Smooth muscle cell (in vitro differentiated cells): ENCODE results near the gene MYL7. TPM values are rescaled to one million over a fixed set of nuclear protein-coding genes. Genes with fewer than 3 reads are reported as not detected.

Source experiments
- DNase-seq: peaks from one replicate; lab custom pipeline; 2025; ENCODE audit not compliant: unreplicated experiment; lab: John Stamatoyannopoulos, UW
- H2AFZ ChIP-seq: fragments of 200-600 bp; sonication (generic); 2 replicates; pipeline ENCODE4 v1.6.0; 2016; ENCODE audit warnings: antibody characterized with exemption, low read depth, mild to moderate bottlenecking
- H3F3A ChIP-seq: fragments of 200-600 bp; sonication (generic); 2 replicates; pipeline ENCODE4 v1.6.0; 2017; ENCODE audit warnings: antibody characterized with exemption, low read depth
- H3K27ac ChIP-seq: fragments of 200-600 bp; sonication (generic); 2 replicates; pipeline ENCODE4 v1.5.1; 2016; ENCODE audit warnings: low read depth, mild to moderate bottlenecking
- H3K27me3 ChIP-seq: fragments of 200-600 bp; sonication (generic); 2 replicates; pipeline ENCODE4 v1.6.1; 2016; ENCODE audit warnings: low read depth, mild to moderate bottlenecking
- H3K36me3 ChIP-seq: fragments of 200-600 bp; sonication (generic); 2 replicates; pipeline ENCODE4 v1.5.1; 2016; ENCODE audit warnings: low read depth
- H3K4me1 ChIP-seq: fragments of 200-600 bp; sonication (generic); 2 replicates; pipeline ENCODE4 v1.5.1; 2016; ENCODE audit warnings: low read depth
- H3K4me2 ChIP-seq: fragments of 200-600 bp; sonication (generic); 2 replicates; pipeline ENCODE4 v1.6.0; 2016; ENCODE audit warnings: mild to moderate bottlenecking
- H3K4me3 ChIP-seq: fragments of 200-600 bp; sonication (generic); 2 replicates; pipeline ENCODE4 v1.5.1; 2016; ENCODE audit warnings: mild to moderate bottlenecking
- H3K79me2 ChIP-seq: fragments of 200-600 bp; sonication (generic); 2 replicates; pipeline ENCODE4 v1.6.0; 2016; ENCODE audit warnings: low read depth, mild to moderate bottlenecking
- H3K9ac ChIP-seq: fragments of 200-600 bp; sonication (generic); 2 replicates; pipeline ENCODE4 v1.6.0; 2016; ENCODE audit warnings: low read depth
- H3K9me3 ChIP-seq: fragments of 200-600 bp; sonication (generic); replicated peaks from 2 replicates; pipeline ENCODE4 v1.5.1; 2016; ENCODE audit warnings: low read depth
- H4K20me1 ChIP-seq: fragments of 200-600 bp; sonication (generic); 2 replicates; pipeline ENCODE4 v1.6.0; 2016; ENCODE audit warnings: low read depth
- WGBS: methylation state at CpG from one replicate; pipeline ENCODE4 v1.1.7; 2016; ENCODE audit warnings: low lambda C conversion rate; 5-methylcytosine and 5-hydroxymethylcytosine counted together
- polyA plus RNA-seq: library from polyadenylated mRNA; unstranded; fragments of >200 nt; fragmentation: Nextera tagmentation; extraction: Ambion mirVana; gene quantifications from 2 replicates; pipeline ENCODE4 v1.2.1, GENCODE V29; 2016
- total RNA-seq: library from RNA; depleted of rRNA; stranded (reverse); fragments of >200 nt; gene quantifications from 2 replicates; pipeline ENCODE4 v1.2.3, GENCODE V29; 2014
- TF ChIP-seq, protein P1 (sequence below): fragments of 200-600 bp; sonication (generic); IDR thresholded peaks from 2 replicates; pipeline ENCODE4 v1.5.1; 2017; ENCODE audit warnings: borderline replicate concordance, mild to moderate bottlenecking, antibody characterized with exemption; ENCODE audit not compliant: insufficient read depth, poor library complexity, severe bottlenecking

MYL7 gene
- total and polyA plus RNA-seq, 2 experiments from 2014 or later = 35.8 to 95.1 TPM

DNA sequence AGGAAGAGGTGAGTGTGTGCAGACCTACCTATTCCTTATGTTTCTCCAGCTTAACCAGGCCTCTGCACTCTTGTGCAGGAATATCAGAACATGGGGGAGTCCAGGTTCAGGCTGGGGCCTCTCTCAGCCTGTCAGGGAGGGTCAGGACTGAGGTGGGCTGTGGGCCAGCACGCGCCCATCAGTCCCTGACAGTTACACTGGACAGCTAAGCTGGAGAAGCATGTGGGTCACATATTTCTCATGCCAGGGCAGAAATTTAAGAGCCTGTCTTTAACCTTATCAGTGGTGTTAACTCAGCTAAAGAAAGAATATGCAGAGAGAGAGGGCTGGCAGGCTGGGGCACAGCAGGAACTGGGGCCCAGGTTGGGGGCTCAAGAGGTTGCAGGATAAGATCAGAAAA, 9.1 kb downstream of the MYL7 start:
- H3K27ac ChIP-seq = no peak overlapping the region
- H3K9ac ChIP-seq = no peak overlapping the region
- TF ChIP-seq, protein P1, sequence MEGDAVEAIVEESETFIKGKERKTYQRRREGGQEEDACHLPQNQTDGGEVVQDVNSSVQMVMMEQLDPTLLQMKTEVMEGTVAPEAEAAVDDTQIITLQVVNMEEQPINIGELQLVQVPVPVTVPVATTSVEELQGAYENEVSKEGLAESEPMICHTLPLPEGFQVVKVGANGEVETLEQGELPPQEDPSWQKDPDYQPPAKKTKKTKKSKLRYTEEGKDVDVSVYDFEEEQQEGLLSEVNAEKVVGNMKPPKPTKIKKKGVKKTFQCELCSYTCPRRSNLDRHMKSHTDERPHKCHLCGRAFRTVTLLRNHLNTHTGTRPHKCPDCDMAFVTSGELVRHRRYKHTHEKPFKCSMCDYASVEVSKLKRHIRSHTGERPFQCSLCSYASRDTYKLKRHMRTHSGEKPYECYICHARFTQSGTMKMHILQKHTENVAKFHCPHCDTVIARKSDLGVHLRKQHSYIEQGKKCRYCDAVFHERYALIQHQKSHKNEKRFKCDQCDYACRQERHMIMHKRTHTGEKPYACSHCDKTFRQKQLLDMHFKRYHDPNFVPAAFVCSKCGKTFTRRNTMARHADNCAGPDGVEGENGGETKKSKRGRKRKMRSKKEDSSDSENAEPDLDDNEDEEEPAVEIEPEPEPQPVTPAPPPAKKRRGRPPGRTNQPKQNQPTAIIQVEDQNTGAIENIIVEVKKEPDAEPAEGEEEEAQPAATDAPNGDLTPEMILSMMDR = no peak
- H2AFZ ChIP-seq = no peak overlapping the region
- no peaks in the 10 kb centered on the region for H3F3A ChIP-seq
- H3K4me3 ChIP-seq = no peak overlapping the region
- WGBS = 16% methylated on average over 2 of the region's 2 CpGs
- no peaks in the 10 kb centered on the region for H4K20me1 ChIP-seq
- no peak for DNase-seq
- H3K36me3 ChIP-seq = no peaks in the 10 kb centered on the region
- H3K4me1 ChIP-seq = no peaks in the 10 kb centered on the region
- H3K27me3 ChIP-seq = no peaks in the 10 kb centered on the region
- peak overlapping the region; percentile 45 for H3K4me2 ChIP-seq
- no peaks in the 10 kb centered on the region for H3K79me2 ChIP-seq
- H3K9me3 ChIP-seq = peaks cover 8% of the 10 kb centered on the region

DNA sequence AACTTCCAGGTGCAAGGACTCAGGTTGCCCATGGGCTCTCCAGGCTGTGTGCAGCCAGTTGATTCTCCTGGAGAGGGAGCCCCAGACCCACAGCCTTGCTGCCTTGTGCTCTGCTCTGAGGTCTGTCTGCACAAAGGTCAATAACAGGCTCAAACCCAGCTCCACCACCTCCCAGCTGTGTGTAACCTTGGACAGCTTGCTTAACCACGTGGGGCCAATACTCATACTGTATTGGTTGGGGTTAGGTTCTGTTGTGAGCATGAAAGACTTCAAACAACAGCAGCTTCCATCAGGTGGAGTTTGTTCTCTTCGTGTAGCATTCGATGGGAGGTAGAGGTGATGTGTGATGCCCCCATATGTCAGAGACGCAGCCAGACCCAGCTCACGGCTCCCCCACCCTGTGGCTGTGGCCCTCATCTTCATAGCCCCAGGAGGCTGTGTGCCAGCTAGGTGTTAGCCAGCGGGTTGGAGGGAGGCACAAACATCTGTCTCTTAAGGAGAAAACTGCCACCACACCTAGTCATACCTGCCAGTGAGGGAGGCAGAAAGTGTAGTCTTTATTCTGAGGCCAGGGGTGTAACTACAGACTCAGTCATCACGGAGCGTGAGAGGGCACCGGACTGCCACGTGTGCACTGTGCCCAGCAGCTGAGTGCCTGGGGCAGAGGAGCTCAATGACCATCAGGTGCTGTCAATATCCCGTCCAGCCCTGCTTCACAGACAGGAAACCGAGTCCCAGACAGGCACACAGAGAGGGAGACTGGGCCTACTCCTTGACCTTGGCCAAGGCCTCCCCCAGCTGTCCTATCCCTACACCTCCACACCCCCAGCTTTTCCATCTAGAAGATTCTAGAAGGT, 9.7 kb downstream of the MYL7 start:
- Histone ChIP-seq H3K79me2 (no peaks in the 10 kb centered on the region), H3K9ac (no peak overlapping the region), H3K9me3 (peaks cover 8% of the 10 kb centered on the region), H3K27me3 (no peaks in the 10 kb centered on the region), H2AFZ (no peak overlapping the region), H4K20me1 (no peaks in the 10 kb centered on the region), H3K27ac (no peak overlapping the region), H3F3A (no peaks in the 10 kb centered on the region), H3K4me1 (no peaks in the 10 kb centered on the region), H3K36me3 (no peaks in the 10 kb centered on the region), H3K4me2 (peak overlapping the region; percentile 45), H3K4me3 (no peak overlapping the region)
- WGBS = 90% methylated on average over 11 of the region's 12 CpGs
- DNase-seq = no peak
- TF ChIP-seq, protein P1 = peak; percentile 12

DNA sequence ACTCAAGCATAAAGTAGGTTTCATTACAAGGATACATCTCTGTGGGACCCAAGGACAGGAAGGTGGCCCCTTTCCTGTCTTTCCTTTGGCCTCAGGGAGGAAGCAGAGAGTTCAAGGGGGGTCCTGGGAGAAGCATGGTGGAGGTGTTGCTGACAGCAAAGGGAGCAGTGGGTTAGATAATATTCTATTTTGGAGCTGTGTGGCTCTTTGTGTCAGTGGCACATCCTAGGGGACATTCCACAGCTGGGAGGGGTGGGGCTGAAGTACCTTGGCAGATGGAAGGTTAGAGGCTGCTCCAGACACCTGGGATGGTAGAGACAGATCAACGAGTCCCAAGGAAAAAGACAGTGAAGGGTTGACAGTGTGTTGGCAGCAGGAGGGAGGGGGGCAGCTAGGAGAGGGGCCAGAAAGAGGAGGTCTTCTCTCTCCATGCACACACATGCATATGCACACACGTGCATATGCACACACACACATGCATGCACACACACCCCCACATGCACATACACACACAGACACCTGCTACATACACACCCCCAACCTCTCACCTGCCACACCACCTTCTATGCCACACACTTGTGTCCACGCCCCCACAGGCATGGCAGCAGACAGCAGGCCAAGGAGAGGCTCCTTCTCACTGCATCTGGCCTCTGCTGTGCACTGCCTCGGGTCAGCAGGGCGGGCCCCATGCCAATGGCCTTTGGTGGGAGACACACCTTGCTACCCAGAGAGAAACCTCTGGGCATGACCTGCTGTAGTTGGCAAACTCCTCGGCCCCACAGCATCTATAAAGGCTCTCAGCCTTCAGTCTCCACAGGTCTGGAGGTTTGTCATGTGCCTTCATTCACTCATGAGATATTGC, 12.2 kb downstream of the MYL7 start:
- H3K36me3 ChIP-seq = no peaks in the 10 kb centered on the region
- no peak overlapping the region for H3K27ac ChIP-seq
- H3K9me3 ChIP-seq = peaks cover 8% of the 10 kb centered on the region
- no peaks in the 10 kb centered on the region for H3K79me2 ChIP-seq
- no peaks in the 10 kb centered on the region for H4K20me1 ChIP-seq
- TF ChIP-seq, protein P1 = no peak
- H3F3A ChIP-seq = peaks cover 6% of the 10 kb centered on the region
- no peak overlapping the region for H2AFZ ChIP-seq
- no peak overlapping the region for H3K9ac ChIP-seq
- DNase-seq = no peak
- no peak overlapping the region for H3K4me3 ChIP-seq
- 85% methylated on average over 5 of the region's 6 CpGs for WGBS
- H3K4me2 ChIP-seq = no peak overlapping the region
- peaks cover 2% of the 10 kb centered on the region for H3K4me1 ChIP-seq
- no peaks in the 10 kb centered on the region for H3K27me3 ChIP-seq
